Activated naive CD4-positive, alpha-beta T cell (primary cell): ENCODE measurements around the gene NDUFAF2.
A peak's percentile ranks its signal among the peaks of the same experiment; 100 is the strongest.
"Not testable (repeated sequence)": the region's sequence is repeated elsewhere in the genome, so short reads cannot be mapped to it uniquely, and the experiment has no call there.

Source experiments
- DNase-seq, 4 experiments: peaks; one replicate each; lab custom pipeline; 2025; lab: John Stamatoyannopoulos, UW

The NDUFAF2 gene

GRCh38 chr5:60944904-60945812, at the start of gene NDUFAF2, which contains the start of gene ERCC8:
TSS of gene NDUFAF2 (plus strand) at chr5:60945205. CDS start at chr5:60945256, 51 bp downstream.
TSS of gene ERCC8 (minus strand) at chr5:60945070. CDS start at chr5:60945008, 62 bp downstream.
- DNase-seq: peak; percentile 52 to 77 (median 66)

GRCh38 chr5:60896991-60897390, 48.0 kb upstream of the NDUFAF2 start:
- no peak for DNase-seq

- DNase-seq: no peak
Measured at GRCh38 chr5:60903356-60903755, 41.6 kb upstream of the NDUFAF2 start.

GRCh38 chr5:60916646-60917045, 28.4 kb upstream of the NDUFAF2 start:
- DNase-seq: no peak

- DNase-seq: no peak
Measured at GRCh38 chr5:60918466-60918865, 26.5 kb upstream of the NDUFAF2 start.

- DNase-seq: no peak
Measured at GRCh38 chr5:60927450-60927849, 17.6 kb upstream of the NDUFAF2 start.

- DNase-seq: no peak
Measured at GRCh38 chr5:60929024-60929423, 16.0 kb upstream of the NDUFAF2 start.

GRCh38 chr5:60943624-60944023, 1.4 kb upstream of the NDUFAF2 start:
- DNase-seq: no peak

GRCh38 chr5:60945813-60946187, 795 bp downstream of the NDUFAF2 start:
- DNase-seq: no peak

- no peak for DNase-seq
Measured at GRCh38 chr5:60948738-60949137, 3.7 kb downstream of the NDUFAF2 start.

GRCh38 chr5:60955239-60955638, 10.2 kb downstream of the NDUFAF2 start:
- no peak for DNase-seq

GRCh38 chr5:60958088-60958487, 13.1 kb downstream of the NDUFAF2 start:
- DNase-seq: no peak

- no peak for DNase-seq
Measured at GRCh38 chr5:60958712-60959111, 13.7 kb downstream of the NDUFAF2 start.

GRCh38 chr5:60959156-60959555, 14.2 kb downstream of the NDUFAF2 start:
- DNase-seq: no peak

- no peak for DNase-seq
Measured at GRCh38 chr5:60960591-60960990, 15.6 kb downstream of the NDUFAF2 start.

GRCh38 chr5:60961685-60962084, 16.7 kb downstream of the NDUFAF2 start:
- DNase-seq: no peak

GRCh38 chr5:60972231-60972630, 27.2 kb downstream of the NDUFAF2 start:
- DNase-seq: peak in 1 of 4 experiments; percentile 1

GRCh38 chr5:60977956-60978737, 33.1 kb downstream of the NDUFAF2 start:
- DNase-seq: no peak

- DNase-seq: no peak
Measured at GRCh38 chr5:60978968-60979367, 34.0 kb downstream of the NDUFAF2 start.

- no peak for DNase-seq
Measured at GRCh38 chr5:60980511-60980910, 35.5 kb downstream of the NDUFAF2 start.

GRCh38 chr5:60982127-60982526, 37.1 kb downstream of the NDUFAF2 start:
- not testable (repeated sequence) for DNase-seq

- DNase-seq: no peak
Measured at GRCh38 chr5:60989790-60990189, 44.8 kb downstream of the NDUFAF2 start.

- no peak for DNase-seq
Measured at GRCh38 chr5:60992871-60993270, 47.9 kb downstream of the NDUFAF2 start.
